Psoas muscle (tissue), 8 donors: Measurements from ENCODE around the gene CYP3A5. TPM values are rescaled to one million over a fixed set of nuclear protein-coding genes. Genes with fewer than 3 reads are reported as not detected.
"Not testable (repeated sequence)": the region's sequence is repeated elsewhere in the genome, so short reads cannot be mapped to it uniquely, and the experiment has no call there.

Source experiments
- ATAC-seq, 4 donors: fragments of 200-7000 bp; cut with Tn5 transposase; one replicate each; pipeline ENCODE4 v1.9.1; 2020; ENCODE audit warnings: moderate library complexity in 3 of 4, mild to moderate bottlenecking in 2 of 4
- DNase-seq, 2 donors: peaks; one replicate each; pipeline ENCODE4 v3.0.0-alpha.2; 2020
- H3K27ac ChIP-seq: fragments of 200-600 bp; one replicate; pipeline ENCODE4 v1.8.0; 2022
- H3K27me3 ChIP-seq, 3 donors: fragments of 200-600 bp in 1 of 3; one replicate each; pipeline versions ENCODE4 v1.6.1 to v1.8.0; 2013 to 2022; ENCODE audit warnings: low read length in 2 of 3, mild to moderate bottlenecking in 2 of 3, moderate library complexity in 1 of 3; ENCODE audit not compliant: insufficient read depth in 3 of 3
- H3K36me3 ChIP-seq, 2 donors: fragments of 200-600 bp in 1 of 2; one replicate each; pipeline versions ENCODE4 v1.6.1 to v1.8.0; 2013 to 2022; ENCODE audit warnings: low read depth in 1 of 2, mild to moderate bottlenecking in 1 of 2, moderate library complexity in 1 of 2; ENCODE audit not compliant: insufficient read depth in 1 of 2
- H3K4me1 ChIP-seq: fragments of 200-600 bp; one replicate; pipeline ENCODE4 v1.8.0; 2022
- H3K4me3 ChIP-seq: fragments of 200-600 bp; one replicate; pipeline ENCODE4 v1.8.0; 2022; ENCODE audit warnings: mild to moderate bottlenecking
- H3K9me3 ChIP-seq: fragments of 200-600 bp; one replicate; pipeline ENCODE4 v1.8.0; 2022
- WGBS, 3 donors: extraction: QIAGEN DNeasy Blood & Tissue Kit; methylation state at CpG; one replicate each; pipeline versions ENCODE4 v1.1.6 to v1.1.7; 2013; 5-methylcytosine and 5-hydroxymethylcytosine counted together
- intact Hi-C, 2 donors: fragments of 100-400 bp; cut with DNase I; formaldehyde crosslinking; loops; one replicate each; pipeline versions ENCODE4 v1.11.0 to v1.14.2; 2022
- polyA plus RNA-seq, 3 donors: library from polyadenylated mRNA; stranded (reverse); fragments of 200-250 nt; gene quantifications; one replicate each; pipeline ENCODE4 v1.2.3, GENCODE V29; 2013
- total RNA-seq, 4 donors: library from RNA; stranded (reverse); fragmentation: NEBNext Ultra II Directional in 2 of 4; extraction: Animal tissue kit (Norgen Biotek cat#: 25700) in 2 of 4; gene quantifications; one replicate each; pipeline versions ENCODE4 v1.2.1 to v1.2.4, GENCODE V29; 2021 to 2023
- TF ChIP-seq, protein P1 (sequence below): fragments of 200-600 bp; IDR thresholded peaks from one replicate; pipeline ENCODE4 v1.8.0; 2022; ENCODE audit warnings: antibody characterized with exemption
- donor health status: healthy with polysubstance abuse.
- donor health status: DM: no; HTN: no; CAD: no; lungs with moderate emphysema.
- donor health status: Bipolar disorder and iron deficiency.
- donor health status: healthy.
- donor health status: DM: yes; HTN: yes; CAD: no.
- donor health status: DM: no; HTN: no; CAD: no.
- donor health status: DM: no; HTN: no; CAD: no.
- donor health status: DM: yes; HTN: yes; CAD: no.

Gene CYP3A5
- total and polyA plus RNA-seq, 7 donors, result 0.12 to 2.4 (median 0.32) TPM

DNA sequence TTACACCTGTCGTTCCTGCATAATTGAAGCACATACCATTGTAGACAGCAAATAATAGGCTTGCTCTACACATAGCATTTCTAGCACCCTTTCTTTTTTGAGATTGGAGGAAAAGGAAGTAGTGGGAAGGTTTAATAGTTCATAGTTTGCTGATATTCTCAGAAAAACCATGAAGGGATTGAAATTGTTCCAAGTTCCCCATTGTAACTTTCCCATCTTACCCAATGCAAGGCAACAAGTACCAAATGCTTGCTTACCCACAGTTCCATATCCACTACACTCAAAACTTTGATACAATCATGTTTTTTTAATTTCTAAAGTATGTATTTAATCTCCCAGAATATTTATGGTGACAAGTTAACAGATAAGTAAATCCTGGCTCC, 13.8 kb downstream of the CYP3A5 start:
- no peak for DNase-seq
- no peak for ATAC-seq
- no peak overlapping the region for H3K4me3 ChIP-seq
- 38 to 77% (median 48%) methylated on average over 1 of the region's 1 CpG for WGBS, 3 donors
- intact Hi-C loops, result no loop called here
- H3K27me3 ChIP-seq, result no peaks in the 10 kb centered on the region
- peaks cover 0 to 4% of the 10 kb centered on the region in 2 donors for H3K36me3 ChIP-seq
- TF ChIP-seq, protein P1, sequence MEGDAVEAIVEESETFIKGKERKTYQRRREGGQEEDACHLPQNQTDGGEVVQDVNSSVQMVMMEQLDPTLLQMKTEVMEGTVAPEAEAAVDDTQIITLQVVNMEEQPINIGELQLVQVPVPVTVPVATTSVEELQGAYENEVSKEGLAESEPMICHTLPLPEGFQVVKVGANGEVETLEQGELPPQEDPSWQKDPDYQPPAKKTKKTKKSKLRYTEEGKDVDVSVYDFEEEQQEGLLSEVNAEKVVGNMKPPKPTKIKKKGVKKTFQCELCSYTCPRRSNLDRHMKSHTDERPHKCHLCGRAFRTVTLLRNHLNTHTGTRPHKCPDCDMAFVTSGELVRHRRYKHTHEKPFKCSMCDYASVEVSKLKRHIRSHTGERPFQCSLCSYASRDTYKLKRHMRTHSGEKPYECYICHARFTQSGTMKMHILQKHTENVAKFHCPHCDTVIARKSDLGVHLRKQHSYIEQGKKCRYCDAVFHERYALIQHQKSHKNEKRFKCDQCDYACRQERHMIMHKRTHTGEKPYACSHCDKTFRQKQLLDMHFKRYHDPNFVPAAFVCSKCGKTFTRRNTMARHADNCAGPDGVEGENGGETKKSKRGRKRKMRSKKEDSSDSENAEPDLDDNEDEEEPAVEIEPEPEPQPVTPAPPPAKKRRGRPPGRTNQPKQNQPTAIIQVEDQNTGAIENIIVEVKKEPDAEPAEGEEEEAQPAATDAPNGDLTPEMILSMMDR, result no peak
- no peaks in the 10 kb centered on the region for H3K9me3 ChIP-seq
- no peak overlapping the region for H3K27ac ChIP-seq
- H3K4me1 ChIP-seq, result no peaks in the 10 kb centered on the region

DNA sequence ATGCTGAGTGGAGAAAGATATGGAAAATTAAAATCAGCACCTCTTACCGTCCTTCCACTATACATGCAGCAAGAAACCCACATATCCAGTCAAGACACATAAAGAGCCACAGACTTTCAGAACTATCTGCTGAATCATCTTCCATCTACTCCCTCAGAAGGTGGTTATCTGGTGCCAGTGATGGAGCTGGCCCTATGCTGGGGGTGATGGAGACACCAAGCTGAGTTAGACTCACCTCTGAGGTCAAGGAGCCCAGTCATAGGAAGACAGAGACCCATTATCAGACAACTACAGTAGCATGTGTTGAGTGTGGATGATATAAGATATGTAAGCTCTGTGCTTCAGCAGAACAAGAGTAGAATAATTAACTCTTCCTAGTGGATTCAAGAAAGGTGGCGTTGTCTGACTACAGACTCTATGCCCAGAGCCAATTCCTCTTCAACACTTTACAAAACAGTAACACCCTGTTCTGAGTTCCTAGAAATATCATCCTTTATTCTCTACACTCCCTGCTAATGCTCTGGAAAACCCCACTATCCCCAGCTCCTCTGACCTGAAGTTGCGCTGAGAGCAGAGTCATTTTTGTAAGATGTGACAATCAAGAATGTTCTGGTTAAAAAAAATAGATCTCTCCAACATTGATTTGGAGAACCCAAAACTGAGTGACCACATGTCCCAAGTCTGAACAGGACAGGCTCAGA, 14.3 kb downstream of the CYP3A5 start:
- ATAC-seq (no peak), DNase-seq (no peak)
- no peaks in the 10 kb centered on the region for H3K4me1 ChIP-seq
- no peaks in the 10 kb centered on the region for H3K27me3 ChIP-seq
- 95 to 98% (median 96%) methylated on average over 3 of the region's 3 CpGs for WGBS, 3 donors
- TF ChIP-seq, protein P1, result no peak
- no peak overlapping the region for H3K27ac ChIP-seq
- H3K9me3 ChIP-seq, result no peaks in the 10 kb centered on the region
- intact Hi-C loops, result no loop called here
- peaks cover 0 to 4% of the 10 kb centered on the region in 2 donors for H3K36me3 ChIP-seq
- no peak overlapping the region for H3K4me3 ChIP-seq

DNA sequence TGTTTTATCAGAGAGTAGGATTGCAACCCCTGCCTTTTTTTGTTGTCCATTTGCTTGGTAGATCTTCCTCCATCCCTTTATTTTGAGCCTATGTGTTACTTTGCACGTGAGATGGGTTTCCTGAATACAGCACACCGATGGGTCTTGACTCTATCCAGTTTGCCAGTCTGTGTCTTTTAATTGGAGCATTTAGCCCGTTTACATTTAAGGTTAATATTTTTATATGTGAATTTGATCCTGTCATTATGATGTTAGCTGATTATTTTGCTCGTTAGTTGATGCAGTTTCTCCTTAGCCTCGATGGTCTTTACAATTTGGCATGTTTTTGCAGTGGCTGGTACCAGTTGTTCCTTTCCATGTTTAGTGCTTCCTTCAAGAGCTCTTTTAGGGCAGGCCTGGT, 21.9 kb downstream of the CYP3A5 start:
- ATAC-seq, H3K4me3 ChIP-seq, H3K9me3 ChIP-seq, intact Hi-C loops, DNase-seq, H3K27me3 ChIP-seq, H3K4me1 ChIP-seq, H3K27ac ChIP-seq, H3K36me3 ChIP-seq: not testable (repeated sequence)
- 76 to 89% (median 86%) methylated on average over 5 of the region's 5 CpGs for WGBS, 3 donors

DNA sequence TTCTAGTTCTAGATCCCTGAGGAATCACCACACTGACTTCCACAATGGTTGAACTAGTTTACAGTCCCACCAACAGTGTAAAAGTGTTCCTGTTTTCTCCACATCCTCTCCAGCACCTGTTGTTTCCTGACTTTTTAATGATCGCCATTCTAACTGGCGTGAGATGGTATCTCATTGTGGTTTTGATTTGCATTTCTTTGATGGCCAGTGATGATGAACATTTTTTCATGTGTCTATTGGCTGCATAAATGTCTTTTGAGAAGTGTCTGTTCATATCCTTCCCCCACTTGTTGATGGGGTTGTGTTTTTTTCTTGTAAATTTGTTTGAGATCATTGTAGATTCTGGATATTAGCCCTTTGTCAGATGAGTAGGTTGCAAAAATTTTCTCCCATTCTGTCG, 25.2 kb downstream of the CYP3A5 start:
- H3K4me3 ChIP-seq, H3K27me3 ChIP-seq, DNase-seq, H3K27ac ChIP-seq, H3K9me3 ChIP-seq, ATAC-seq, H3K4me1 ChIP-seq, intact Hi-C loops, H3K36me3 ChIP-seq: not testable (repeated sequence)
- WGBS, 3 donors, result 90 to 97% (median 93%) methylated on average over 1 to 2 of the region's 3 CpGs

DNA sequence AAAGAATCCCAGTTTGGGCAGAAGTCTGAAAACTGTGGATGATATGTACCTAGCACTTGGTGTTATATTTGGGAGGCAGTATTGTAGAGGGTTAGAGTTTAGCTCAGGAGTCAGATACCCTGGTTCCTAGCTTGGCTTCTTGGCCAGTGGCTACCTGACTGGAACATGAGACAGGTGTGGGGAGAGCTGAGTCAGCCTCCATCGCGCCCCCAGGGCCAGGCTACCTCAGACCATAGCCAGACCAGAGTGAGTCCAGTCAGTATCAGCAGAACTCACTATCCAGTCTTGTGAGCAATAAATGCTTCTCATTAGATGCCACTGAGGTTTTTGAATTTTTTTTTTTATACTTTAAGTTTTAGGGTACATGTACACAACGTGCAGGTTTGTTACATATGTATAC, 26.0 kb downstream of the CYP3A5 start:
- Histone ChIP-seq H3K4me3 (no peak overlapping the region), H3K9me3 (no peaks in the 10 kb centered on the region), H3K36me3 (peaks cover 0 to 4% of the 10 kb centered on the region in 2 donors), H3K27ac (no peak overlapping the region), H3K4me1 (no peaks in the 10 kb centered on the region), H3K27me3 (no peaks in the 10 kb centered on the region)
- 67 to 99% (median 81%) methylated on average over 3 of the region's 3 CpGs for WGBS, 3 donors
- DNase-seq (no peak), ATAC-seq (no peak)
- TF ChIP-seq, protein P1, result no peak
- intact Hi-C loops, result no loop called here

DNA sequence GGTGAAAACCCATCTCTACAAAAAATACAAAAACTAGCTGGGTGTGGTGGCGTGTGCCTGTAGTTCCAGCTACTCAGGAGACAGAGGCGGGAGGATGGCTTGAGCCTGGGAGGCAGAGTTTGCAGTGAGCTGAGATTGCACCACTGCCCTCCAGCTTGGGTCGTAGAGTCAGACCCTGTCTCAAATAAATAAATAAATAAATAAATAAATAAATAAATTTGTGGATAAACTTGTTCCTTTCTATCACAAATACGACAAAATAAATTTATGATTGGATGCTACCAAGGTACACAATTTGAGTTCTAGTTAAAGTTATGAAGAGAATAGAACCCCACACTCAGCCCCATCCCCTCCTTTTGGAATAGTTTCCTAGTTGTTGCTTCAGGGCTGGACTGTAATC, 26.5 kb downstream of the CYP3A5 start:
- H3K27ac ChIP-seq, H3K9me3 ChIP-seq, ATAC-seq, H3K36me3 ChIP-seq, H3K4me3 ChIP-seq, H3K27me3 ChIP-seq, DNase-seq, intact Hi-C loops, H3K4me1 ChIP-seq: not testable (repeated sequence)
- 95 to 99% (median 97%) methylated on average over 4 of the region's 4 CpGs for WGBS, 3 donors
